ENCODE data around the gene STOM.
"Not testable (repeated sequence)": the region's sequence is repeated elsewhere in the genome, so short reads cannot be mapped to it uniquely, and the experiment has no call there.

Gene STOM

GRCh38 chr9:121369595-121370265 lies at the start of gene STOM:
TSS of gene STOM (minus strand) at chr9:121370250. CDS start at chr9:121370187, 63 bp downstream.
- no peak for DNase-seq

DNA sequence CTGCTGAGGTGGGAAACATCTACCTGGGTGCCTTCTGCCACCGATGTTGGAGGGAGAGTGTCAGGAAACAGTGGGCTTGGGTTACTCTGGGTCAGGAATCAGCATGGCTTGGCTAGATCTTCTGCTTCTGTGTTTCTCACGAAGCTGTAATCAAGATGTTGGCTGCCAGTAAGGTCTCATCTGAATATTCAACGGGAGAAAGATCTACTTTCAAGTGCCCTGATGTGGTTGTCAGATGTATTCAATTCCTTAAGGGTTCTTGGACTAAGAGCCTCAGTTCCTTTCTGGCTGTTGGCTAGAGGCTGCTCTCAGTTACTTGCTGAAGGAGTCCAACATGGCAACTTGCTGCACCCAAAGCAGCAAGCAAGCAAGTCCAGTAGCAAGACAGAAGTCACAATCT lies 41.9 kb upstream of the STOM start:
- no peak for DNase-seq

DNA sequence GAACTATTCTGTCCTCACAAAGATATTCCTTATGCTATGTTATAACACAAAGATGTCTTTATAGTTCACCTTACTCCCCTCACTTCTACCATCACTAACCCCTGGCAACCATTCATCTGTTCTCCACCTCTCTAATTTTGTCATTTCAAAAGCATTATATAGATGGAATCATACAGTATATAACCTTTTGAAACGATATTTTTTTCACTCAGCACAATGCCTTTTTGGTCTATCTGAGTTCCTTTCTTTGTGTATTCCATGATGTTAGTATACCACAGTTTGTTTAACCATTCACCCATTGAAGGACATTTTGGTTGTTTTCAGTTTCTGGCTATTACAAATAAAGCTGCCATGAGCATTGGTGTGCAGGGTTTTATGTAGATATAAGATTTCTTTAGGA lies 35.8 kb upstream of the STOM start:
- DNase-seq = no peak

- DNase-seq = no peak
Observed at GRCh38 chr9:121404906-121405305, 34.9 kb upstream of the STOM start.

DNA sequence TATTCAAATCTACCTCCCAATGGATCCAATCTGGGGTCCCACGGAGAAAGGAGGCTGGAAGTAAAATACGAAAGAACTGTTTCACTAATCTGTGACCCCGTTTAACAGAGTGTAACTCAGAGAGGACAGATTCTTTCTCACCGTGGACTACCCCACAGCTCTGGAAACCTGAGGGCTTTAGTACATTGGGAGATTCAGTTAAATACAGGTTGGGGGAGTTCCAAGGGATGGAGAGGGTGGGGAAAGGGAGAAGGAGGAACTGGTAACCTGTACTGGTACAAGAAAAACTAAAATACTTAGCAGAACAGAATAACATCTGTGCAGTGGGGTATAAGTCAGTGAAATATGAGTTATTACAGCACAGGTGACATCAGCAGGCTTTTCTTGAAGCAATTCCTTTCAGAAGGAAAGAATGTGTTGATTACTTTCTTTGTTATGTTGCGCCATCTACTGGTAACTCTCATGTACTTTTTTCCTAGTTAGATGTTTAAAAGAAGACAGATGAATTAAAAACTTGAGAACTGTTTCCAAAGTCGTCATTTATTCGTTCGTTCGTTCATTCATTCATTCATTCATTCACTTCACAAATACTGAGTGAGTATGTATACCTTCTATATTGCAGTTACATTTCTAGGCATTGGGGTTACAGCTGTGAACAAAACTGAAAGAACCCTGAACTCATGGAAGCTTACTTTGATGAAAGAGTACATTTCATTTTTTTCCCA lies 30.0 kb upstream of the STOM start:
- peak; percentile 65 for DNase-seq

DNA sequence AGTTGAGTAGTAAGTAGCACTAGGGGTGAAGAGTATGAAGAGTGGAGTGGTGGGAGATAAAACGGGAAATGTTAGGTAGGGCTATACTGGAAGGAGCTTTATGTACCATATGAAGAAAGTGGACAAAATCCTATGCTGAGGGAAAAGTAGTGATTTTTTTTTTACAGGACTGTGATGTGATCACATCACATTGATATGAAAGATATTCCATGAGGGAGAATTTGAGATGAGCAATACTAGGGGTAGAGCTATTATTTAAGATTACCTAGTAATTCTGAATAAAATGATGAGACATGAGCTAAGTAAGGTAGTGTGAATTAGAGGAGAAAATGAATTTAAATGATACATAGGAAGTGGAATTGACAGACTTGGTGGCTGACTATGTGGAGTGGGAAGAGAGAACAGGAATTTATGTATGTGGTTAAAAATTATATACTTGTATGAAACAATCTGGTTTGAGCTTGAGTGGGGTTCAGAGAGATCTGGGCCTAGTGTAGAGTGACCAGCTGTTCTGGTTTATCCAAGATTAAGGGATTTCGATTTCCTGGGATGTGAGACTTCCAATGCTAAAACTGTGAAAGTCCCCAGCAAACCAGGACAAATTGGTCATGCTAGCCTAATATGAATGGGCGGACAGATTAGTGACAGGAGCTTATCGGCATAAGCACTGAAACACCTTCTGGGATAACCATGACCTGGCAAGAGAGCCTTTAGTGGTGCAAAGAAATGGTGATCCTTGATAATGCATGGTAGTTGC lies 29.3 kb upstream of the STOM start:
- no peak for DNase-seq

GRCh38 chr9:121398374-121398773 lies 28.3 kb upstream of the STOM start:
- DNase-seq = no peak

DNA sequence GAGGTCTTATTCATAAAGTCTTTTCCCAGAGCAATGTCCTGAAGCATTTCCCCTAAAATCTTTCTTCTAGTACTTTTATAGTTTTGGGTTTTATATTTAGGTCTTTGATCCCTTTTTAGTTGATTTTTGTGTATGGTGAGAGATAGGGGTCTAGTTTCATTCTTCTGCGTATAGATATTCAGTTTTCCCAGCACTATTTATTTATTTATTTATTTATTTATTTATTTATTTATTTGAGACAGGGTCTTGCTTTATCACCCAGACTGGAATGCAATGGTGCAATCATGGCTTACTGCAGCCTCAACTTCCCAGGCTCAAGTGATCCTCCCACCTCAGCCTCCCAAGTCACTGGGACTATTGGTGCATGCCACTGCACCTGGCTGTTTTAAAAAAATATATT lies 27.2 kb upstream of the STOM start:
- DNase-seq = not testable (repeated sequence)

DNA sequence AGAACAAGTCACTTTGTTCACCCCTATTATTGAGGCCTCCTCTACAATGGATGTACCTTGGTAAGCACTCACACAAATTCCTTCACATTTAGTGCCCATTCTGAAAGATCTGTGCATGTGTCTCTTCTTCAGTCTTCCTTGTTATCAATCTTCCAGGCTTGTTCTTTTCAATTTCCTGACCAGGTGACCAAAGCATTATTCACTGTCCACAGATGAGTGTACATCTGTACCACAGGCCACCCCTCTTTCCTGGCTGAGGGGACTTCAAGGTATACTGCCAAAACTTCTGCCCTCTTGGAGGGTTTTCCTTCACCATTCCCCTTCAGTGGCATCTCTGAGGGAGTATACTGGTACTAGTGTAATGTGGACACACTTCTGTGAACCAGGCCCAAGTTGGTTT lies 25.5 kb upstream of the STOM start:
- no peak for DNase-seq

- DNase-seq = no peak
Observed at GRCh38 chr9:121394292-121394691, 24.2 kb upstream of the STOM start.

DNA sequence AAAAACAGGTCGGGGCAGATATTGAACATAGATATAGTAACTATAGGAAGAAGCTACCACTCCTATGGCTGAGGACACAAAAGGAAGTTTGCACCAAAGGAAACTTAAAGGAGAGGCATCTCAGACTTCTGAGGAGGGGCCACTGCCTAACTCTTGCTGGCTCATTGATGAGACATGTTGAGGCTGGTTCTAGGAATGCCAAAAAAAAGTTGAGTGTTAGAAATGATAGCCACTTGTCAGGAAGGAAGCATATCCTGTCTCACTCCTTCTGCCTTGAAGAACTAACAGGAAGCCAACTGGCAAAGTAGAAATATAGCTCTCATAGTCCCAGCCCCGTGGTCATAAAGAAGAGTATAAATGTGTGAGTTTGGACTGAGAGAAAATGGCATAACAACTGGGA lies 23.3 kb upstream of the STOM start:
- no peak for DNase-seq

DNA sequence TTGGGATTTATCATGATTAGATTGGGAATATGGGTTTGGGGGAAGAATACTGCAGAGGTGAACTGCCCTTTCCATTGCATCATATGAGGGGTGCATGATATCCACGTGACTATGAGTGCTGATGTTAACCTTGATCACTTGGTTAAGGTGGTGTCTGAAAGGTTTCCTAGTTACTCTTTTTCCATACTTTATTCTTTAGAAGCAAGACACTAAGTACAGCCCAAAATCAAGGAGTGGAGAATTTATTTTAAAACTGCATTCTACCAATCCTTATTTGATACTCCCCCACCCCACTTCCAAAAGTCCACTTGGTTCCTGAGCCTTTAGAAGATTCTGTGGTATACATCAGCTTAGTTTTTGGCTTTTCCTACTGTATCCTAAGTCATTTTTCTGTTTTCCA lies 20.3 kb upstream of the STOM start:
- no peak for DNase-seq

DNA sequence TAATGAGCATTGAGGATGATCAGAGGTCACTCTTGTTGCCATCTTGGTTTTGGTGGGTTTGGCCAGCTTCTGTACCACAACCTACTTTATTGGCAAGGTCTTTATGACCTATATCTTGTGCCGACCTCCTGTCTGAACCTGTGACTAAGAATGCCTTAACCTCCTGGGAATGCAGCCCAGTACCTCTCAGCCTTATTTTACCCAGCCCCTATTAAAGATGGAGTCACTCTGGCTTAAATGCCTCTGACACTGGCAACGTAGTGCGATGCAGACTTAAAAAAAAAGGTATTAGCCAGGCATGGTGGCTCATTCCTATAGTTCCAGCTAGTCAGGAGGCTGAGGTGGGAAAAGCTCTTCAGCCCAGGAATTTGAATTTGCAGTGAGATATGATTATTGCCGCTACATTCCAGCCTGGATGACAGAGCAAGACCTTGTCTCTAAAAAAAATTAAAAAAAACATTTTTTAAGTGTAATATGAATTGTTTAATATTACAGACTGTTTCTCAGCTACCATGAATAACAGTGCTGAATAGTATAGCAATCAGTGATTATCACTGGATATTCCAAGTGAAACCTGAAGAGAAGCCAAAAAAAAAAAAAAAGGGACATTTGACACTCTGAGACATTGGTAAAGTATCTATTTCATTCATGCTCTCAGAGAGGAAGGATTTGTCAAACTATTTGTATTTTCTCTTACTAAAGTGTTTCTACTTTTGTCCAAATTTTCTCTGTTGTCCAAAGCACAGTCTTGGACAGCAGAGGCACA lies 18.3 kb upstream of the STOM start:
- no peak for DNase-seq

- no peak for DNase-seq
Observed at GRCh38 chr9:121386442-121387175, 16.6 kb upstream of the STOM start.

DNA sequence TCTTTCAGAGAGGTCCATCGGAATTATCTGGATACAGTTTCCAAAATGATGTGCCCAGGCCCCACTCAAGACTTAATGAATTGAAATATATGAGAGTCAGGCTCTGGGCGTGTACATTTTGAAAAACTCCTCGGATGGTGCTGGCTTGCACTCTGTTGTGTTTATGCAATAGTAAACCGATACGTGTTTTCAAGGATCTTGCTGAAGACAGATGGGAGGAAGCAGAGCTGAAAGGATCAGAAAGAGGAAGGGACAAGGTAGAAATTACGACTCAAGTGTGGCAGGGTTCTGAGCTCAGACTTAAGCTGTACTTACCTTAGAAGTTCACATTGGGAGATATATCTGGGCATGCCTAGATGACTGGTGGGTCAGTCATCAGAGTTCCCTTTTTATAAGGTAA lies 13.7 kb upstream of the STOM start:
- no peak for DNase-seq

DNA sequence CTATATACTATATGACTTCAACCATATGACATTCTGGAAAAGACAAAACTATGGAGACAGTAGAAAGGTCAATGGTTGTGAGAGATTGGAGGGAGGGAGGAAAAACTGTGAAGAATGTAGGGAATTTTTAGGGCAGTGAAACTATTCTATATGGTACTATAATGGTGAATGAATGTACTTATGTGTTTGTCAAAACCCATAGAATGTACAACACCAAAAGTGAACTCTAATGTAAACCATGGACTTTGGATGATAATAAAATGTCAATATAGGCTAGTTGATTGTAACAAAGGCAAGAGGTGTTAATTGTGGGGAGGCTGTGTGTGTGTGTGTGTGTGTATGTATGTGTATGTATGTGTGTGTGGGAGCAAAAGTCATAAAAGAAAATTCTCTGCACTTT lies 10.8 kb upstream of the STOM start:
- DNase-seq = no peak

GRCh38 chr9:121376214-121376830 lies 6.3 kb upstream of the STOM start:
- no peak for DNase-seq

- no peak for DNase-seq
Observed at GRCh38 chr9:121373011-121373729, 3.1 kb upstream of the STOM start.

DNA sequence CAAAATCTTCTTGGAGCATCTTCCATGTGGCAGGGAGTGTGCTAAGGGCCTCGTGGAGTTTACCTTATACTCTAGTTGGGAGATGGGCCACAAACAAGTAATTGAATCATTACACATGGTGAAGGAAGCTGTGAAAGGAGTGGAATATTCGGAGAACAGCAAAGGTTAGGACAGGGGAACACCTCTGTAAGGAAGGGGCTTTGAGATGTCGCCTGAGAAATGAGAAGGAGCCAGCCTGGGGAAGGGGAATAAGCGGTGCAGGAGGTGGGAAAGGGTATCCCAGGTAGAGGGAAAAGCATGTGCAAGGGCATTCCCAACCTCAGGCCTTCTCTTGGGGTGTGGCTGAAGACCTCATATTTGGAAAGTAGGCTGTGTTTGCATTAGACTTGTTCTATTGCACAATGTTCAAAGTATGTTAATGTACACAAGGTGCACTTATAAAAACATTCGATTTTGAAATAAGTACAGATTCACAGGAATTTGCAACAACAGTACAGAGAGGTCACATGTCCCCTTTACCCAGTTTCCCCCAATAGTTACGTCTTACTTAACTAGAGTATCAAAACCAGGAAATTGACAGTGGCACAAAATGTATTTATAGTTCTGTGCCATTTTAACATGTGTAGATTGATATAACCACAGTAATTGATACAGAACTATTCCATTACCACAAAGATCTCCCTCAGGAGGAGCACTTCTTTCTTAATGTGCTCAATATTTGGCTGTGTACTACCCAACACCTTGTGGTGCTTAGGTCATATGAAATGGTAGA lies 2.4 kb upstream of the STOM start:
- no peak for DNase-seq

GRCh38 chr9:121371495-121372061 lies 1.5 kb upstream of the STOM start:
- no peak for DNase-seq
